SK-N-SH (cell line): ENCODE data around the gene ZC3H10.

Experiments
- EP300 ChIP-seq, 2 experiments: IDR thresholded peaks; 2 replicates each; pipeline versions ENCODE4 v1.4.0 to v1.6.1; 2012; ENCODE audit warnings: borderline replicate concordance in 1 of 2, low read depth in 1 of 2, low read length in 1 of 2
- FOXJ3 ChIP-seq: sonication (generic); formaldehyde crosslinking; IDR thresholded peaks from 2 replicates; pipeline ENCODE4 v1.5.1; 2020; ENCODE audit warnings: mild to moderate bottlenecking, missing genetic modification reagents
- GABPA ChIP-seq: IDR thresholded peaks from 2 replicates; pipeline ENCODE4 v1.4.0; 2012; ENCODE audit warnings: low read depth, mild to moderate bottlenecking
- RAD21 ChIP-seq: IDR thresholded peaks from 2 replicates; pipeline ENCODE4 v1.6.1; 2012; ENCODE audit warnings: mild to moderate bottlenecking, low read length
- TF ChIP-seq, protein P1 (sequence below): IDR thresholded peaks from 2 replicates; pipeline ENCODE4 v1.4.0; 2012; ENCODE audit warnings: low read depth, borderline replicate concordance

DNA sequence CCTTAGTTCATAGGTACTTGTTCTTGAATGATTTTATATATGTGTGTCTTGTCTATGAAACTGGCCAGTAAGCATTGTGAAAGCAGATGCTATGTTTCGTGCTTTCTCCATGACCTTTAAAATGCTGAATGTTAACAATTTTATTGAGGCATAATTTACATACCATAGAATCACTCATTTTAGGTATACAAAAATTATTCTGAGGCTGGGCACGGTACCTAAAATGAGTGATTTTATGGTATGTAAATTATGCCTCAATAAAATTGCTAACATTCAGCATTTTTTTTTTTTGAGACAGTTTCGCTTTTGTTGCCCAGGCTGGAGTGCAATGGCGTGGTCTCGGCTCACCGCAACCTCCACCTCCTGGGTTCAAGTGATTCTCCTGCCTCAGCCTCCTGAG is 16.8 kb downstream of the ZC3H10 start:
- TF ChIP-seq GABPA (no peak), RAD21 (no peak), EP300 (IDR thresholded peaks at IDR 0.05; ENCODE audit: borderline replicate concordance in 1 of 2, low read depth in 1 of 2, low read length in 1 of 2) (no peak), FOXJ3 (no peak)
- TF ChIP-seq, protein P1, sequence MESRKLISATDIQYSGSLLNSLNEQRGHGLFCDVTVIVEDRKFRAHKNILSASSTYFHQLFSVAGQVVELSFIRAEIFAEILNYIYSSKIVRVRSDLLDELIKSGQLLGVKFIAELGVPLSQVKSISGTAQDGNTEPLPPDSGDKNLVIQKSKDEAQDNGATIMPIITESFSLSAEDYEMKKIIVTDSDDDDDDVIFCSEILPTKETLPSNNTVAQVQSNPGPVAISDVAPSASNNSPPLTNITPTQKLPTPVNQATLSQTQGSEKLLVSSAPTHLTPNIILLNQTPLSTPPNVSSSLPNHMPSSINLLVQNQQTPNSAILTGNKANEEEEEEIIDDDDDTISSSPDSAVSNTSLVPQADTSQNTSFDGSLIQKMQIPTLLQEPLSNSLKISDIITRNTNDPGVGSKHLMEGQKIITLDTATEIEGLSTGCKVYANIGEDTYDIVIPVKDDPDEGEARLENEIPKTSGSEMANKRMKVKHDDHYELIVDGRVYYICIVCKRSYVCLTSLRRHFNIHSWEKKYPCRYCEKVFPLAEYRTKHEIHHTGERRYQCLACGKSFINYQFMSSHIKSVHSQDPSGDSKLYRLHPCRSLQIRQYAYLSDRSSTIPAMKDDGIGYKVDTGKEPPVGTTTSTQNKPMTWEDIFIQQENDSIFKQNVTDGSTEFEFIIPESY = no peak
